ENCODE data around the gene DZANK1. TPM values are rescaled to one million over a fixed set of nuclear protein-coding genes. Genes with fewer than 3 reads are reported as not detected.
A peak's percentile ranks its signal among the peaks of the same experiment; 100 is the strongest.

DZANK1 gene
- total RNA-seq, 2 donors from 2014 or later: 1.6 TPM

DNA sequence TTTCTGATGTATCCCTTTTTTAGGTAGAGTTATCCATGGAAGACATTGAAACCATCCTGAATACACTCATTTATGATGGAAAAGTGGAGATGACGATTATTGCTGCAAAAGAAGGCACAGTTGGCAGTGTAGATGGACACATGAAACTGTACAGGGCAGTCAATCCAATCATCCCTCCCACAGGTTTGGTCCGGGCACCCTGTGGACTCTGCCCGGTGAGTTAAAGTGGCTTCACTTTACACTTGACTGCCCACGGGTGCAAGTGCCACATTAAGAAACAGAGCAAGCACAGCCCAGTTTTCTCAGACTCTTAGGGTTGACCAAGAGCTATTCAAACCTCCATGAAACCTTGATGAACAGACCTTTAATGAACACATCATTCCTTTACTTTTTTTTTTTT lies 14.8 kb upstream of the DZANK1 start:
- 83 to 90% methylated on average over 4 of the region's 4 CpGs for WGBS, 2 donors
- TF ChIP-seq CTCF (IDR thresholded peaks at IDR 0.05): no peak
- no peak for TF ChIP-seq POLR2A (IDR thresholded peaks at IDR 0.05)
- Histone ChIP-seq H3K9me3 (no peaks in the 10 kb centered on the region), H3K4me3 (no peak overlapping the region), H3K36me3 (replicated peaks in 1 of 2; ENCODE audit: insufficient read depth in 1 of 2, low read depth in 2 of 2) (peaks cover 0 to 16% of the 10 kb centered on the region in 2 donors), H3K27me3 (no peaks in the 10 kb centered on the region), H3K4me1 (peaks cover 9% of the 10 kb centered on the region), H3K27ac (no peak overlapping the region)
- intact Hi-C loops (cut with DNase I): no loop called here
- ATAC-seq (no peak), DNase-seq (no peak)

GRCh38 chr20:18477821-18478220 lies 11.0 kb upstream of the DZANK1 start:
- no peak overlapping the region for H3K27ac ChIP-seq
- H3K4me1 ChIP-seq: peaks cover 9% of the 10 kb centered on the region
- ATAC-seq (no peak), DNase-seq (no peak)
- no peaks in the 10 kb centered on the region for H3K27me3 ChIP-seq
- intact Hi-C loops (cut with DNase I): no loop called here
- WGBS, 2 donors: 50 to 61% methylated on average over 1 of the region's 1 CpG
- H3K36me3 ChIP-seq (replicated peaks in 1 of 2; ENCODE audit: insufficient read depth in 1 of 2, low read depth in 2 of 2): peaks cover 0 to 24% of the 10 kb centered on the region in 2 donors
- no peak overlapping the region for H3K4me3 ChIP-seq
- TF ChIP-seq POLR2A (IDR thresholded peaks at IDR 0.05): no peak
- no peak for TF ChIP-seq CTCF (IDR thresholded peaks at IDR 0.05)
- H3K9me3 ChIP-seq: no peaks in the 10 kb centered on the region

DNA sequence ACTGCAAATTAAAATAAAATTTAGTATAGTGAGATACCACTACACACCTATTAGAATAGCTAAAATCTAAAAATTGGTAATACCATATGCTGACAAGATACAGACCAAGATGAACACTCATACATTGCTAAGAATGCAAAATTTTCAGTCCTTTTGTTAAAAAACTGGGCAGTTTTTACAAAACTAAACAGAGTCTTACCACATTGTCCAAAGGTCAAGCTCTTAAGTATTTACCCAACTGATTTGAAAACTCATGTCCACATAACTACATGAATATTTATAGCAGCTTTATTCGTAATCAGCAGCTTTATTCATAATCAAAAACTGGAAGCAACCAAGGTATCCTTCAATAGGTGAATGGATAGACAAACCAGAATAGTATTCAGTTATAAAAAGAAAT lies 10.4 kb upstream of the DZANK1 start:
- intact Hi-C loops (cut with DNase I): no loop called here
- TF ChIP-seq CTCF (IDR thresholded peaks at IDR 0.05) (no peak), POLR2A (IDR thresholded peaks at IDR 0.05) (no peak)
- Histone ChIP-seq H3K4me1 (peaks cover 9% of the 10 kb centered on the region), H3K27ac (no peak overlapping the region), H3K36me3 (replicated peaks in 1 of 2; ENCODE audit: insufficient read depth in 1 of 2, low read depth in 2 of 2) (peaks cover 0 to 18% of the 10 kb centered on the region in 2 donors), H3K27me3 (no peaks in the 10 kb centered on the region), H3K4me3 (no peak overlapping the region), H3K9me3 (no peaks in the 10 kb centered on the region)
- WGBS, 2 donors: 42 to 50% methylated on average over 1 of the region's 1 CpG
- no peak for ATAC-seq
- DNase-seq: no peak

DNA sequence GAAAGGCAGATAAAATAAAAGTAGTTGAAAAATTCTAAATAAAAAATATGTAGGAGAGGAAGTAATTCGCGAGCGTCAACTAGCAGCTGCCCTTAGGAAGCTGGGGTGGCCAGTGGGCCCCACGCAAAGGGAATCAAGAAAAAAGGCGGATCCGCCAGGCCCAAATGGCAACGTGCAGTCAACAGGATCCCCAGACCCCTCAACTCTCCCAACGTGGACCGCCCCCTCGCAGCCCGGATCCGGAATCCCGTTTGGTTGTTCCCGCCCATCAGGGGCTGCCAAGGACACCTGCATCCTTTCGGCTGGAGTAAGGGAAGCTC lies 296 bp downstream of the DZANK1 start:
- peaks cover 17% of the 10 kb centered on the region for H3K4me1 ChIP-seq
- peak overlapping the region in 3 of 4 donors; percentile 81 to 95 (median 94) for H3K27ac ChIP-seq
- DNase-seq (no peak), ATAC-seq (peak; percentile 45)
- no peaks in the 10 kb centered on the region for H3K9me3 ChIP-seq
- peak overlapping the region; percentile 51 to 91 for H3K4me3 ChIP-seq
- intact Hi-C loops (cut with DNase I): no loop called here
- 0 to 1% methylated on average over 9 to 15 of the region's 15 CpGs for WGBS, 2 donors
- TF ChIP-seq CTCF (IDR thresholded peaks at IDR 0.05): no peak
- TF ChIP-seq POLR2A (IDR thresholded peaks at IDR 0.05): no peak
- H3K36me3 ChIP-seq (replicated peaks in 1 of 2; ENCODE audit: insufficient read depth in 1 of 2, low read depth in 2 of 2): no peaks in the 10 kb centered on the region
- H3K27me3 ChIP-seq: no peaks in the 10 kb centered on the region

DNA sequence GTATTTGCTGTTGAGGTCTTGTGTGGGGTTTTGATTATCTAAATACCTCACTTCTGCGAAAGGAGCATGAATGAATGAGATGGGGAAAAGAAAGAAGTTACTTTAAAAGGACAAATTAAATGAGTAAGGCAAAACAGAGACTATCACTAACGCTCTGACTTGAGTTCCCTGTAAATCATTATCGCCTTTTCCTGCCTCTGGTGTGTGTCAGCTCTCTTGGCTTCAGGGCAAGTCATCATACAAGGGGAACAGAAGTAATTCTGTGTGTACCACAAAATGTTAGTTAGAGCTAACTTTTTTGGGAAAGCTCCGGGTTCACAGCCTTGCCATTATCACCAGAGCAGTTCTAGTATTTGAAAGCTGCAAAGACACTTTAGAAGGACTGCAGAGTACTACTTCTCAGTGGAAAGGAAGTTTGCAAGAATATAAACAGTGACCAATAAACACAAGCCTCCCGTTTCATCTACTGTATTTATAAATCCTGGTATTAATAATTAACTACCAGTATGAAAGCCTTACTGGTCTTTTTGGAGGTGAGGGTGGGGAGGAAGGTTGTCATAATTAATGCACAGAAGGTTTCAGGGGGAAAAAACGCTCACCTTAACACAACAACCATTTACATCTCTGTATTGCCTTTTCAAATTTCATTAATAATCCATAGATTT lies 1.2 kb downstream of the DZANK1 start:
- DNase-seq: no peak
- Histone ChIP-seq H3K36me3 (replicated peaks in 1 of 2; ENCODE audit: insufficient read depth in 1 of 2, low read depth in 2 of 2) (no peaks in the 10 kb centered on the region), H3K9me3 (no peaks in the 10 kb centered on the region), H3K27ac (no peak overlapping the region), H3K4me1 (peaks cover 17% of the 10 kb centered on the region), H3K4me3 (no peak overlapping the region), H3K27me3 (no peaks in the 10 kb centered on the region)
- intact Hi-C loops (cut with DNase I): no loop called here
- TF ChIP-seq CTCF (IDR thresholded peaks at IDR 0.05): no peak
- TF ChIP-seq POLR2A (IDR thresholded peaks at IDR 0.05): no peak
- ATAC-seq: no peak
- WGBS, 2 donors: 33 to 36% methylated on average over 6 of the region's 6 CpGs
